SU-DHL-6 (cell line): Measurements from ENCODE around the gene NOSIP.

Experiments used
- EZH2phosphoT487 ChIP-seq: fragments of 200-600 bp; sonication (generic), shearing (Covaris generic); conservative IDR thresholded peaks from 2 replicates; pipeline ENCODE4 v1.6.1; 2018; ENCODE audit warnings: mild to moderate bottlenecking, antibody characterized with exemption, low read length, moderate library complexity, mixed read lengths
- TF ChIP-seq, protein P1 (sequence below): fragments of 200-600 bp; sonication (generic); IDR thresholded peaks from one replicate; pipeline ENCODE4 v1.5.1; 2017; ENCODE audit warnings: antibody characterized with exemption, mild to moderate bottlenecking, low read length, moderate library complexity; ENCODE audit not compliant: insufficient read depth, poor library complexity, severe bottlenecking

DNA sequence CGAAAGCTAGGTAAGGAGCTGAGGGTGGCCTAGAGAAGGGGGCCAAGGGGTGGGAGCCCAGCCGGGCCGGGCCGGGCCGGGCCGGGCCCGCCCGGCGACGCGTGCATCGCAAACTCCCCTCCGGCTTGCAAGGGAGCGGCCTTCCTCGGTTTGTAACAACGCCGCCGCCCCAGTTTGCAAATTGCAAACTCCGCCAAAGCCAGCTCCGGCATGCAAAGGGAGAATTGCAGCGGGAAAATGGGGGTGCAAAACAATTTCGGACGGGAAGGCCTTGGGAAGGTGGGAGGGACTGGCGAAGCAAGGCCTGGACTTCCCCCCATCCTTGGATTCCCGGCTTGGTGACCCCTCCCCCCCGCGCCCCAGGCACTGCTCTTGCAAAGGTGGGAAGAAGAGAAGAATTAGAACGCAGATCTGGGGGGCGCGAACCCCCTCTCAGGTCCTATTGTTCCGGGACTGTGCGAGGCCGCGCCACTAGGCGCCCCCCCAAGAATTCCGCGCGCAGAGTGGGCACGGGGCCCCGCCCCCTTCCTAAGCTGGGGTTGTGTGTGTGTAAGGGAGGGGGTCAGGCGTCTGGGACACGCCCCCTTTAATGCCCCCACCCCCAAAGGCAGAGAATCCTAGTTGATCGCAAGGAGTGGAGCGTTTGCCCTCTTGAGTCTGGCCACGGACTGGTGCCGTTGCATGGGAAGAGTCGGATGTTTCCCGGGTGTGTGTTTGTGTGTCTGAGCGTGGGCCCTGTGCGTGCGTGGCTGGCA, 11.6 kb upstream of the NOSIP start:
- no peak for TF ChIP-seq EZH2phosphoT487
- TF ChIP-seq, protein P1, sequence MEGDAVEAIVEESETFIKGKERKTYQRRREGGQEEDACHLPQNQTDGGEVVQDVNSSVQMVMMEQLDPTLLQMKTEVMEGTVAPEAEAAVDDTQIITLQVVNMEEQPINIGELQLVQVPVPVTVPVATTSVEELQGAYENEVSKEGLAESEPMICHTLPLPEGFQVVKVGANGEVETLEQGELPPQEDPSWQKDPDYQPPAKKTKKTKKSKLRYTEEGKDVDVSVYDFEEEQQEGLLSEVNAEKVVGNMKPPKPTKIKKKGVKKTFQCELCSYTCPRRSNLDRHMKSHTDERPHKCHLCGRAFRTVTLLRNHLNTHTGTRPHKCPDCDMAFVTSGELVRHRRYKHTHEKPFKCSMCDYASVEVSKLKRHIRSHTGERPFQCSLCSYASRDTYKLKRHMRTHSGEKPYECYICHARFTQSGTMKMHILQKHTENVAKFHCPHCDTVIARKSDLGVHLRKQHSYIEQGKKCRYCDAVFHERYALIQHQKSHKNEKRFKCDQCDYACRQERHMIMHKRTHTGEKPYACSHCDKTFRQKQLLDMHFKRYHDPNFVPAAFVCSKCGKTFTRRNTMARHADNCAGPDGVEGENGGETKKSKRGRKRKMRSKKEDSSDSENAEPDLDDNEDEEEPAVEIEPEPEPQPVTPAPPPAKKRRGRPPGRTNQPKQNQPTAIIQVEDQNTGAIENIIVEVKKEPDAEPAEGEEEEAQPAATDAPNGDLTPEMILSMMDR = no peak
